HepG2 (cell line): ENCODE results near the gene DNAJC13. TPM values are rescaled to one million over a fixed set of nuclear protein-coding genes. Genes with fewer than 3 reads are reported as not detected.
A peak's percentile ranks its signal among the peaks of the same experiment; 100 is the strongest.

Experiments
- ATAC-seq: fragments of 200-7000 bp; cut with Tn5 transposase; 3 replicates; pipeline ENCODE4 v1.9.1; 2020; ENCODE audit warnings: mild to moderate bottlenecking, moderate library complexity
- BruUV-seq: library from RNA; stranded (reverse); fragments of 400-500 nt; replicated peaks from 2 replicates; lab custom pipeline; 2021; lab: Mats Ljungman, UMichigan
- CTCF ChIA-PET: fragments of 300-600 bp; formaldehyde crosslinking; extraction: SDS; loops from one replicate; lab custom pipeline; 2021; ENCODE audit warnings: low total read pairs, inconsistent platforms, low intra/inter-chr PET ratio; lab: Yijun Ruan, JAX
- POLR2A ChIA-PET: fragments of 350-600 bp; sonication (Branson Sonifier 250); formaldehyde crosslinking; loops from one replicate; lab custom pipeline; 2020; ENCODE audit warnings: antibody characterized with exemption, inconsistent platforms; lab: Yijun Ruan, JAX
- DNase-seq: peaks from one replicate; pipeline ENCODE4 v3.0.0-alpha.2; 2015; ENCODE audit warnings: low spot score
- FAIRE-seq: peaks from 3 replicates; lab custom pipeline; 2011; peaks lifted over from hg19 to GRCh38; lab: Jason Lieb, UNC
- H2AFZ ChIP-seq: one replicate; pipeline ENCODE4 v1.6.1; 2011; ENCODE audit warnings: low read length, inconsistent platforms
- H3K27ac ChIP-seq: fragments of 300-600 bp; 3 replicates; pipeline ENCODE4 v1.8.0; 2011; ENCODE audit warnings: mixed run types, mild to moderate bottlenecking, mixed read lengths, low read length, inconsistent platforms; ENCODE audit not compliant: insufficient read depth; ENCODE audit errors: extremely low read length
- H3K27me3 ChIP-seq, 2 experiments: fragments of 200-600 bp in 1 of 2; 2 replicates in 1 of 2; 3 replicates in 1 of 2; pipeline versions ENCODE4 v1.6.0 to v1.8.0; 2011; ENCODE audit warnings: low read length in 2 of 2, mild to moderate bottlenecking in 2 of 2, moderate library complexity in 2 of 2, inconsistent platforms in 1 of 2; ENCODE audit not compliant: insufficient read depth in 2 of 2, control insufficient read depth in 1 of 2
- H3K36me3 ChIP-seq, 2 experiments: fragments of 200-600 bp in 1 of 2; replicated peaks in 1 of 2; 2 replicates in 1 of 2; 3 replicates in 1 of 2; pipeline versions ENCODE4 v1.5.1 to v1.8.0; 2011; ENCODE audit warnings: low read length in 2 of 2, inconsistent platforms in 1 of 2; ENCODE audit not compliant: insufficient read depth in 2 of 2, control insufficient read depth in 1 of 2
- H3K4me1 ChIP-seq: 2 replicates; pipeline ENCODE4 v1.5.1; 2012; ENCODE audit warnings: low read length, inconsistent platforms; ENCODE audit not compliant: insufficient read depth
- H3K4me2 ChIP-seq: 2 replicates; pipeline ENCODE4 v1.6.0; 2011; ENCODE audit warnings: low read depth, low read length, inconsistent platforms
- H3K4me3 ChIP-seq, 3 experiments: fragments of 200-600 bp in 1 of 3; sonication (generic), shearing (Covaris generic) in 1 of 3; replicated peaks in 1 of 3; 2 replicates each; pipeline ENCODE4 v1.5.1; 2011 to 2016; ENCODE audit warnings: low read length in 3 of 3, inconsistent platforms in 2 of 3, low read depth in 2 of 3, mild to moderate bottlenecking in 2 of 3, control low read depth in 1 of 3, mixed read lengths in 1 of 3; ENCODE audit not compliant: insufficient read depth in 1 of 3
- H3K79me2 ChIP-seq: one replicate; pipeline ENCODE4 v1.6.1; 2011; ENCODE audit warnings: low read length, inconsistent platforms; ENCODE audit not compliant: insufficient read depth
- H3K9ac ChIP-seq: 2 replicates; pipeline ENCODE4 v1.6.0; 2011; ENCODE audit warnings: mild to moderate bottlenecking, low read depth, low read length, inconsistent platforms; ENCODE audit not compliant: insufficient read depth
- H3K9me3 ChIP-seq: 2 replicates; pipeline ENCODE4 v1.5.1; 2012; ENCODE audit warnings: mild to moderate bottlenecking, low read length
- H4K20me1 ChIP-seq: 2 replicates; pipeline ENCODE4 v1.6.0; 2011; ENCODE audit warnings: inconsistent platforms, mild to moderate bottlenecking, low read length, moderate library complexity; ENCODE audit not compliant: insufficient read depth
- CHD2 ChIP-seq: IDR thresholded peaks from 2 replicates; pipeline ENCODE4 v1.6.1; 2011; ENCODE audit warnings: low read depth, low read length, improper control_type of control experiment
- DMAP1 ChIP-seq: IDR thresholded peaks from 2 replicates; pipeline ENCODE4 v1.6.1; 2016
- HOXD1 ChIP-seq: sonication (generic); formaldehyde crosslinking; IDR thresholded peaks from 2 replicates; pipeline ENCODE4 v1.5.0; 2020; ENCODE audit warnings: missing genetic modification reagents
- IRX3 ChIP-seq: sonication (generic); formaldehyde crosslinking; IDR thresholded peaks from 2 replicates; pipeline ENCODE4 v1.8.1; 2023; ENCODE audit warnings: mild to moderate bottlenecking, low read depth, missing genetic modification reagents, borderline replicate concordance
- JARID2 ChIP-seq: sonication (generic); formaldehyde crosslinking; IDR thresholded peaks from 2 replicates; pipeline ENCODE4 v1.8.1; 2023; ENCODE audit warnings: missing genetic modification reagents, inconsistent platforms; ENCODE audit not compliant: insufficient replicate concordance
- ONECUT2 ChIP-seq: sonication (generic); formaldehyde crosslinking; IDR thresholded peaks from 2 replicates; pipeline ENCODE4 v1.4.0; 2020; ENCODE audit warnings: missing genetic modification reagents
- REL ChIP-seq: sonication (generic); formaldehyde crosslinking; conservative IDR thresholded peaks from 2 replicates; pipeline ENCODE4 v1.8.0; 2022; ENCODE audit warnings: mild to moderate bottlenecking, missing genetic modification reagents, moderate library complexity
- SAP130 ChIP-seq: IDR thresholded peaks from 2 replicates; pipeline ENCODE4 v1.6.1; 2016; ENCODE audit warnings: low read depth
- TCF12 ChIP-seq, 2 experiments: fragments of 450-650 bp in 1 of 2; sonication (generic) in 1 of 2; formaldehyde crosslinking in 1 of 2; IDR thresholded peaks; 2 replicates each; pipeline versions ENCODE4 v1.6.1 to v1.8.0; 2017 to 2022; ENCODE audit warnings: antibody characterized with exemption in 1 of 2, mild to moderate bottlenecking in 1 of 2, missing genetic modification reagents in 1 of 2, moderate library complexity in 1 of 2
- ZNF142 ChIP-seq: sonication (generic); formaldehyde crosslinking; IDR thresholded peaks from 2 replicates; pipeline ENCODE4 v1.4.0; 2020; ENCODE audit warnings: missing genetic modification reagents
- ZNF230 ChIP-seq: sonication (generic); formaldehyde crosslinking; IDR thresholded peaks from 2 replicates; pipeline ENCODE4 v1.4.0; 2020; ENCODE audit warnings: mild to moderate bottlenecking, missing genetic modification reagents
- ZNF574 ChIP-seq: sonication (generic); formaldehyde crosslinking; IDR thresholded peaks from 2 replicates; pipeline ENCODE4 v1.4.0; 2020; ENCODE audit warnings: missing genetic modification reagents
- ZNF597 ChIP-seq: sonication (generic); formaldehyde crosslinking; IDR thresholded peaks from 2 replicates; pipeline ENCODE4 v1.5.0; 2020; ENCODE audit warnings: missing genetic modification reagents
- WGBS: methylation state at CpG from one replicate; pipeline ENCODE4 v1.1.6; 2017; ENCODE audit warnings: low lambda C conversion rate; 5-methylcytosine and 5-hydroxymethylcytosine counted together
- in situ Hi-C: cut with HindIII; loops from 2 replicates; pipeline ENCODE4 v1.10.0; 2017; ENCODE audit warnings: low pct_unique_long_range_greater_than_20kb; ENCODE audit not compliant: extremely low pct_ligation_motif_present
- intact Hi-C: fragments of 100-400 bp; cut with micrococcal nuclease; formaldehyde crosslinking; loops from one replicate; pipeline ENCODE4 v1.10.0; 2022; ENCODE audit not compliant: unreplicated experiment
- polyA plus RNA-seq, 8 experiments: library from polyadenylated mRNA; depleted of rRNA in 3 of 8; stranded (reverse) in 7 of 8; unstranded in 1 of 8; fragments of >200 nt; fragmentation: Illumina TruSeq in 4 of 8; extraction: Trizol in 4 of 8; gene quantifications; 2 replicates each; pipeline versions ENCODE4 v1.2.1 to v1.2.3, GENCODE V29; 2011 to 2016; ENCODE audit warnings: low read depth in 4 of 8, missing spikeins in 1 of 8, mixed read lengths in 1 of 8; ENCODE audit not compliant: insufficient read depth in 1 of 8
- total RNA-seq, 5 experiments: library from RNA; depleted of rRNA; stranded (reverse); fragments of >200 nt; fragmentation: Illumina TruSeq; extraction: Trizol; gene quantifications; 2 replicates each; pipeline ENCODE4 v1.2.3, GENCODE V29; 2016; ENCODE audit warnings: low read depth in 1 of 5

The DNAJC13 gene
- total and polyA plus RNA-seq, 2 of the 13 experiments (the other 11 are each of a cell fraction or from before 2014, with no cell fraction given) = 9.1 to 26.2 TPM

- Histone ChIP-seq H3K4me2 (peak overlapping the region; percentile 30; the same call in 1 of the 2 replicates), H3K36me3 (peaks cover 1 to 15% of the 10 kb centered on the region in 2 experiments; a peak in 3 of 5 replicates), H2AFZ (no peak overlapping the region), H3K79me2 (no peaks in the 10 kb centered on the region), H3K9ac (no peak overlapping the region), H3K4me1 (peaks cover 22% of the 10 kb centered on the region), H3K27me3 (no peaks in the 10 kb centered on the region), H4K20me1 (no peaks in the 10 kb centered on the region), H3K9me3 (no peaks in the 10 kb centered on the region), H3K27ac (peak overlapping the region; percentile 18), H3K4me3 (no peak overlapping the region)
- 42% methylated on average over 2 of the region's 2 CpGs for WGBS
- ChIA-PET POLR2A (interaction anchor here (1.4 kb wide), 1 partner anchor 115 kb away, joined by 7 read pairs; no protein-coding TSS in a partner anchor), CTCF (no interaction called here)
- BruUV-seq = no TSS peak
- in situ Hi-C loops (loop anchor here (25.0 kb wide), 1 partner anchor 844 kb away; no protein-coding TSS in a partner anchor), intact Hi-C loops (no loop called here)
- ATAC-seq (peak; percentile 48), FAIRE-seq (peak; percentile 43), DNase-seq (peak; percentile 53)
- no peak for TF ChIP-seq ZNF230
- TF ChIP-seq ZNF142 = no peak
- no peak for TF ChIP-seq CHD2
- TF ChIP-seq ZNF597 (CRISPR knock-in tag) = no peak
- 0 out of 2 replicates have a peak, but pooled peaks have one; percentile 30 for TF ChIP-seq SAP130
- no peak for TF ChIP-seq ONECUT2 (CRISPR knock-in tag)
- no peak for TF ChIP-seq DMAP1
- no peak for TF ChIP-seq IRX3 (CRISPR knock-in tag)
- no peak for TF ChIP-seq REL (CRISPR knock-in tag)
- no peak for TF ChIP-seq HOXD1 (CRISPR knock-in tag)
- no peak for TF ChIP-seq ZNF574 (CRISPR knock-in tag)
- no peak for TF ChIP-seq TCF12 (IDR thresholded peaks at IDR 0.05)
- no peak for TF ChIP-seq TCF12 (CRISPR knock-in tag; IDR thresholded peaks at IDR 0.05)
- no peak for TF ChIP-seq JARID2 (CRISPR knock-in tag)
Measured at GRCh38 chr3:132543011-132543739, 125.9 kb downstream of the DNAJC13 start.
